HL-60 (cell line): ENCODE data around the gene HSD11B1.

ENCODE experiments used
- DNase-seq, 2 experiments: peaks; one replicate each; pipeline ENCODE4 v3.0.0-alpha.2; 2010 to 2020; ENCODE audit warnings: low read depth in 1 of 2, low spot score in 1 of 2
- H3K27ac ChIP-seq: fragments of 250-450 bp; sonication (Bioruptor Pico); replicated peaks from 2 replicates; pipeline ENCODE4 v1.5.1; 2020; ENCODE audit warnings: mild to moderate bottlenecking, moderate library complexity
- H3K27me3 ChIP-seq: fragments of 250-450 bp; sonication (Bioruptor Pico); 2 replicates; pipeline ENCODE4 v1.5.1; 2021; ENCODE audit warnings: mild to moderate bottlenecking, moderate library complexity; ENCODE audit not compliant: insufficient read depth, poor library complexity, severe bottlenecking
- H3K4me3 ChIP-seq: replicated peaks from 2 replicates; pipeline ENCODE4 v1.5.1; 2011; ENCODE audit warnings: mild to moderate bottlenecking, control low read depth, low read length; ENCODE audit not compliant: insufficient read depth
- CTCF ChIP-seq: IDR thresholded peaks from one replicate; pipeline ENCODE4 v1.5.1; 2011; ENCODE audit warnings: low read length, control low read depth, inconsistent platforms; ENCODE audit not compliant: insufficient read depth
- GABPA ChIP-seq: IDR thresholded peaks from 2 replicates; pipeline ENCODE4 v1.6.1; 2012; ENCODE audit warnings: low read depth
- POLR2AphosphoS5 ChIP-seq: IDR thresholded peaks from 2 replicates; pipeline ENCODE4 v1.6.1; 2012; ENCODE audit warnings: low read depth
- REST ChIP-seq: IDR thresholded peaks from 2 replicates; pipeline ENCODE4 v1.6.1; 2012; ENCODE audit warnings: low read depth; ENCODE audit not compliant: insufficient replicate concordance
- SPI1 ChIP-seq: IDR thresholded peaks from 2 replicates; pipeline ENCODE4 v1.6.1; 2012; ENCODE audit warnings: low read depth, mild to moderate bottlenecking, borderline replicate concordance

The HSD11B1 gene

GRCh38 chr1:209755256-209755655 lies 50.6 kb downstream of the HSD11B1 start:
- no peak for TF ChIP-seq SPI1
- TF ChIP-seq POLR2AphosphoS5 = no peak
- no peaks in the 10 kb centered on the region for H3K27me3 ChIP-seq
- H3K4me3 ChIP-seq = no peak overlapping the region
- peak overlapping the region; percentile 89 for H3K27ac ChIP-seq
- no peak for DNase-seq

- Histone ChIP-seq H3K27ac (peak within 1 kb of the TSS; percentile 89), H3K27me3 (no peaks in the 10 kb centered on the region), H3K4me3 (peak within 1 kb of the TSS; percentile 40)
- TF ChIP-seq REST (peak; percentile 48), CTCF (no peak), SPI1 (peak; percentile 97), GABPA (no peak), POLR2AphosphoS5 (peak; percentile 93)
- peak; percentile 58 to 97 for DNase-seq
Observed at GRCh38 chr1:209755926-209756614, 51.4 kb downstream of the HSD11B1 start, which contains the start of gene TRAF3IP3. Gene TRAF3IP3 (plus strand): TSS chr1:209756053. CDS start chr1:209760040, 3,987 bp downstream.

GRCh38 chr1:209756615-209757445 lies 52.2 kb downstream of the HSD11B1 start:
- no peak for TF ChIP-seq CTCF
- TF ChIP-seq POLR2AphosphoS5 = peak; percentile 53; the same call in 1 of the 2 replicates
- peak; percentile 31 for TF ChIP-seq REST
- peak; percentile 92 for TF ChIP-seq SPI1
- no peak for TF ChIP-seq GABPA
- H3K27ac ChIP-seq = peak overlapping the region; percentile 89
- peak overlapping the region; percentile 40 for H3K4me3 ChIP-seq
- peak in 1 of 2 experiments; percentile 84 for DNase-seq
- H3K27me3 ChIP-seq = no peaks in the 10 kb centered on the region

- no peak overlapping the region for H3K4me3 ChIP-seq
- H3K27me3 ChIP-seq = no peaks in the 10 kb centered on the region
- H3K27ac ChIP-seq = 0 out of 2 replicates have a peak overlapping the region, but pooled peaks have one; percentile 15
- peak in 1 of 2 experiments; percentile 22 for DNase-seq
- TF ChIP-seq CTCF = no peak
- no peak for TF ChIP-seq SPI1
- no peak for TF ChIP-seq GABPA
- no peak for TF ChIP-seq REST
- TF ChIP-seq POLR2AphosphoS5 = no peak
Observed at GRCh38 chr1:209758400-209758799, 53.8 kb downstream of the HSD11B1 start.
